KMS-11 (cell line): ENCODE measurements around the gene ASPM.
A peak's percentile ranks its signal among the peaks of the same experiment; 100 is the strongest.

ENCODE experiments used
- H2AFZ ChIP-seq: fragments of 200-600 bp; sonication (generic); 2 replicates; pipeline ENCODE4 v1.6.1; 2016; ENCODE audit warnings: antibody characterized with exemption, mixed run types, low read depth
- H3K27ac ChIP-seq: fragments of 200-600 bp; sonication (generic); 2 replicates; pipeline ENCODE4 v1.6.1; 2016; ENCODE audit warnings: mild to moderate bottlenecking, mixed run types
- H3K27me3 ChIP-seq: fragments of 200-600 bp; sonication (generic); 2 replicates; pipeline ENCODE4 v1.6.1; 2017; ENCODE audit warnings: mild to moderate bottlenecking, low read depth, mixed run types, moderate library complexity; ENCODE audit not compliant: insufficient read depth
- H3K36me3 ChIP-seq: fragments of 200-600 bp; sonication (generic); 2 replicates; pipeline ENCODE4 v1.6.1; 2017; ENCODE audit warnings: mild to moderate bottlenecking, mixed run types; ENCODE audit not compliant: insufficient read depth
- H3K4me1 ChIP-seq: fragments of 200-600 bp; sonication (generic); 2 replicates; pipeline ENCODE4 v1.6.1; 2016; ENCODE audit warnings: mild to moderate bottlenecking, low read depth, mixed run types; ENCODE audit not compliant: poor library complexity, severe bottlenecking
- H3K4me2 ChIP-seq: fragments of 200-600 bp; sonication (generic); 2 replicates; pipeline ENCODE4 v1.7.0; 2016; ENCODE audit warnings: mild to moderate bottlenecking, mixed run types
- H3K4me3 ChIP-seq: fragments of 200-600 bp; sonication (generic); IDR thresholded peaks from 2 replicates; pipeline ENCODE4 v1.6.1; 2017; ENCODE audit warnings: low read depth, low read length, mixed read lengths; ENCODE audit not compliant: insufficient read depth
- H3K79me2 ChIP-seq: fragments of 200-600 bp; sonication (generic); 2 replicates; pipeline ENCODE4 v1.6.1; 2016; ENCODE audit warnings: low read depth, mixed run types; ENCODE audit not compliant: insufficient read depth
- H3K9ac ChIP-seq: fragments of 200-600 bp; sonication (generic); 2 replicates; pipeline ENCODE4 v1.6.1; 2016; ENCODE audit warnings: mild to moderate bottlenecking, mixed run types
- H4K20me1 ChIP-seq: fragments of 200-600 bp; sonication (generic); 2 replicates; pipeline ENCODE4 v1.6.1; 2016; ENCODE audit warnings: mild to moderate bottlenecking, mixed run types; ENCODE audit not compliant: insufficient read depth
- TF ChIP-seq, protein P1 (sequence below): fragments of 200-600 bp; sonication (generic); conservative IDR thresholded peaks from 2 replicates; pipeline ENCODE4 v1.6.1; 2017; ENCODE audit warnings: low read depth, mild to moderate bottlenecking, antibody characterized with exemption, low read length, moderate library complexity, mixed read lengths

ASPM gene

DNA sequence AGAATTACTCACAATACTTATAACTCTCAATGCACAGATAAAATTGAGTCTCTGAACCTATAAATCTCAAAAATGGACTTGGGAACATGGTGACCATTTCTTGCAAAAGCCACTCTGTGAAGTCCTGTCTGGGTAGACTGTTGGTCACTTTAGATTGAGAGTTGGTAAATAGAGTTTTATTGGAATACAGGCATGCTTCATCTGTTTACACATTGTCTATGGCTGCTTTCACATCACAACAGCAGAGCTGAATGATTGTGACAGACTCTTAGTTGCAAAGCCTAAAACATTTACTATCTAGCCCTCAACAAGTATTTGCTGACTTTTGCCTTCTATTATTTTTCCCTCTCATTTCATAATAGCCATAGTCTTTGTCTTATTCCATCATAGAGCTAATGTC lies 24.1 kb upstream of the ASPM start:
- Histone ChIP-seq H3K4me2 (no peak overlapping the region), H3K9ac (no peak overlapping the region), H3K79me2 (no peaks in the 10 kb centered on the region), H3K27me3 (no peaks in the 10 kb centered on the region), H3K36me3 (no peaks in the 10 kb centered on the region), H3K4me3 (no peak overlapping the region), H3K4me1 (no peaks in the 10 kb centered on the region), H2AFZ (no peak overlapping the region), H3K27ac (no peak overlapping the region), H4K20me1 (no peaks in the 10 kb centered on the region)
- TF ChIP-seq, protein P1, sequence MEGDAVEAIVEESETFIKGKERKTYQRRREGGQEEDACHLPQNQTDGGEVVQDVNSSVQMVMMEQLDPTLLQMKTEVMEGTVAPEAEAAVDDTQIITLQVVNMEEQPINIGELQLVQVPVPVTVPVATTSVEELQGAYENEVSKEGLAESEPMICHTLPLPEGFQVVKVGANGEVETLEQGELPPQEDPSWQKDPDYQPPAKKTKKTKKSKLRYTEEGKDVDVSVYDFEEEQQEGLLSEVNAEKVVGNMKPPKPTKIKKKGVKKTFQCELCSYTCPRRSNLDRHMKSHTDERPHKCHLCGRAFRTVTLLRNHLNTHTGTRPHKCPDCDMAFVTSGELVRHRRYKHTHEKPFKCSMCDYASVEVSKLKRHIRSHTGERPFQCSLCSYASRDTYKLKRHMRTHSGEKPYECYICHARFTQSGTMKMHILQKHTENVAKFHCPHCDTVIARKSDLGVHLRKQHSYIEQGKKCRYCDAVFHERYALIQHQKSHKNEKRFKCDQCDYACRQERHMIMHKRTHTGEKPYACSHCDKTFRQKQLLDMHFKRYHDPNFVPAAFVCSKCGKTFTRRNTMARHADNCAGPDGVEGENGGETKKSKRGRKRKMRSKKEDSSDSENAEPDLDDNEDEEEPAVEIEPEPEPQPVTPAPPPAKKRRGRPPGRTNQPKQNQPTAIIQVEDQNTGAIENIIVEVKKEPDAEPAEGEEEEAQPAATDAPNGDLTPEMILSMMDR = no peak

DNA sequence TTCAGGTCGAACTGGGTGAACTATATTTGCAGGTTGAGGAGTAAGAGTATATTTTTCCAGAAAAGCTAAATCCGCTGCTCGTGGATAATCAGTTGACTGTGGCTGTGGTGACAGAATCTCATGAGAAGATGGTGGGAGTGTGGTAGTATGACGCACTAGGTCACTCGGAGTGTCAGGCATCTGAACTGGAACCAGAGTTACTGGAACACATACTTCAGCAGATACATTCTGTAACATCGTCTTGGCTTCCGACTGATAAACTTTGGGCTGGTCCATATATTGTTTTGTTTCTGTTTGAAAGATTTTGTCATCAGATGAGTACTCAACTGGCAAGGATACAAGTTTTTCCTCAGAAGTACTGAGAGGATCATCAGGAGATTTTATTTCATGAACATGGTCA lies 13.0 kb upstream of the ASPM start:
- TF ChIP-seq, protein P1 = no peak
- Histone ChIP-seq H3K27me3 (no peaks in the 10 kb centered on the region), H3K9ac (no peak overlapping the region), H2AFZ (no peak overlapping the region), H3K27ac (no peak overlapping the region), H3K36me3 (no peaks in the 10 kb centered on the region), H3K4me2 (no peak overlapping the region), H3K4me3 (no peak overlapping the region), H3K4me1 (no peaks in the 10 kb centered on the region), H4K20me1 (no peaks in the 10 kb centered on the region), H3K79me2 (no peaks in the 10 kb centered on the region)

DNA sequence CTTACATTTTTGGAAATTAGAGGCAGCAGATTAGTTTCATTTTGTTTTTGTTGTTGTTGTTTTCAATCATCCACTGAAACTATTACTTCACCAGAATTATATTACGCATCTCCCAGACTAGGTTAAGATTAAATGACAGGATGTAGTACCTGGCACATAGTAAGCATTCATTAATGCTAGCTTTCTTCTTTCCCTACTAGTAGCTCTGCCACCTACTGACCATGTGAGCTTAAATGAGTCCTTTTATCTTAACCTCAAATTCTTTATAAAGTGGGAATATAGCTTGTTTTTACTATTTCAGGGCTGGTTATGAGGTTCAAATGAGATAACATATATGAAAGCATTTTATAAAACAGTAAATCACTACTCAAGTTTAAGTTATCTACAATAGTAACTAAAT lies 10.2 kb upstream of the ASPM start:
- no peak overlapping the region for H3K27ac ChIP-seq

DNA sequence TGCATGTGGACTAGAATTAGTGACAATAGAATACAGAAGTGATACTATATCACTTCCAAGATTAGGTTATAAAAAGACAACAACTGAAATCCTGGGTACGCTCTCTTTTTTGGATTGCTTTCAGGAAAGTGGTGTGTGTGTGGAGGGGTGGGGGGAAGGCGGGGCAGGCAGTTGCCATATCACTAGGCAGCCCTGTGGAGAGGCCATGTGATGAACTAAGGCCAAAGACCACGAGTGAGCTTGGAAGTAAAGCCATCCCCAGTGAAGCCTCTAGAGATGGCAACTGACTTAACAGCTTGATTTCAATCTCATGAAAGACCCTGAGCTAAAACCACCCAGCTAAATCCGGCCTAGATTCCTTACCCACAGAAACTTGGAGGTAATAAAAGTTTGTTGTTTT lies 6.2 kb upstream of the ASPM start:
- H3K79me2 ChIP-seq = no peaks in the 10 kb centered on the region
- H3K4me2 ChIP-seq = no peak overlapping the region
- H3K27ac ChIP-seq = no peak overlapping the region
- no peaks in the 10 kb centered on the region for H3K36me3 ChIP-seq
- no peak overlapping the region for H3K4me3 ChIP-seq
- no peaks in the 10 kb centered on the region for H3K4me1 ChIP-seq
- no peak overlapping the region for H3K9ac ChIP-seq
- H2AFZ ChIP-seq = no peak overlapping the region
- no peaks in the 10 kb centered on the region for H4K20me1 ChIP-seq
- TF ChIP-seq, protein P1 = no peak
- no peaks in the 10 kb centered on the region for H3K27me3 ChIP-seq

More for the DNA sequence above, 10.2 kb upstream of the ASPM start:
- Histone ChIP-seq H3K4me2 (no peak overlapping the region), H2AFZ (no peak overlapping the region), H3K36me3 (no peaks in the 10 kb centered on the region), H3K4me1 (no peaks in the 10 kb centered on the region), H3K79me2 (no peaks in the 10 kb centered on the region), H3K9ac (no peak overlapping the region), H3K4me3 (no peak overlapping the region), H3K27me3 (no peaks in the 10 kb centered on the region), H4K20me1 (no peaks in the 10 kb centered on the region)
- TF ChIP-seq, protein P1 = peak; percentile 30; the same call in 1 of the 2 replicates

DNA sequence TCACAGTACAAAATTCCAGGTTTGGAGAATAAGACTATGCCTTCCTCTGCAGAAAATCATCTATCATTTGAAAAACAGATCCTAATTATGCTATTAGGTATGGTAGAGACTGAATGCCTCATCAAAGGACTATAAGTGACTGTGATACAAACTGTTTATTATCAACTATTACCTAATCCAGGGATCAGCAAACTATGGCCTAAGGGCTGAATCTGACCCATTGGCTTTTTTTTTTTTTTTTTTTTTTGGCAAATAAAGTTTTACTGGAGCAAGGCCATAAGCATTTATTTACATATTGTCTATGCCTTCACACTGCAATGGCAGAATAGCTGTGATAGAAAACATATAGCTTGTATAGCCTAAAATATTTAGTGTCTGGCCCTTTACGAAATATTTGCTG lies 4.7 kb upstream of the ASPM start:
- TF ChIP-seq, protein P1 = no peak
- Histone ChIP-seq H4K20me1 (no peaks in the 10 kb centered on the region), H3K27me3 (no peaks in the 10 kb centered on the region), H3K79me2 (peaks cover 2% of the 10 kb centered on the region; the same call in 1 of the 2 replicates), H3K4me3 (no peak overlapping the region), H3K4me2 (no peak overlapping the region), H2AFZ (no peak overlapping the region), H3K9ac (no peak overlapping the region), H3K36me3 (no peaks in the 10 kb centered on the region), H3K27ac (no peak overlapping the region), H3K4me1 (peaks cover 7% of the 10 kb centered on the region)
